Stimulated activated CD8-positive, alpha-beta memory T cell treated with anti-CD3 and anti-CD28 coated beads, Interleukin-15, amount 100 ng/mL, for 24 hours (primary cell): ENCODE results near the gene STX18.

ENCODE experiments used
- DNase-seq: peaks from one replicate; pipeline ENCODE4 v3.0.0-alpha.2; 2020; ENCODE audit warnings: low read depth

The STX18 gene

DNA sequence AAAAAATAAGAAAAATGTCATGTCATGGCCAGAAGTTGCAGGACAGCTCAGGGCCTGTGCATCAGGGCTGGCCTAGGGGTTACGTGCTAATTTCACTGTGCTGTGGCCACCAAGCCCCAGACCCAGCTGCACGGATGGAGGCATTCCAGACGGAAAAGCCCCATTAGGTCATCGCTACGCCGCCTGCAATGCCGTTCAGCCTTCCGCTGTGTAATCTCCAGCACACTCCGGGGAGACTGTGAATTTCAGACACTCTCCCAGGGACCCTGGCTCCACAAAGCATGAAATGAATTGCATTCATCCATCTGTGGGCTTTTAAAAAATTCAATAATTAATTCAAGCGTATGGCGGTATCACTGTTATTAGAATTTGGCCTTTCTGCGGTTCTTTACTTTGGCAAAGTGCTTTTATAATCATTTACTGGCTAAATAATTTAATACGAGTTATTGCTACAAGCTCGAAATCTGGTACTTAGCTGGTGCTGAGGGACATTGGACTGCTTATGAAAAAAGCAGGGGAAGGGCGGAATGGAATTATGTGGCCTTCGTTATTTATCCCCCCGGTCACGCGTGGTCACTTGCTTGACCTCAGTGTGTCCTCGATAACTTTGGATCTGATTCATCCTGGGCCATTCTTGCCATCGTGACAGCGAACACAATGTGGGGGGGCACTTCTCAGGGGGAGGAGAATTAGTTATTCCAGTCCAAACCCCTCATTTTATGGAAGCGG is 164.0 kb downstream of the STX18 start:
- DNase-seq: no peak

DNA sequence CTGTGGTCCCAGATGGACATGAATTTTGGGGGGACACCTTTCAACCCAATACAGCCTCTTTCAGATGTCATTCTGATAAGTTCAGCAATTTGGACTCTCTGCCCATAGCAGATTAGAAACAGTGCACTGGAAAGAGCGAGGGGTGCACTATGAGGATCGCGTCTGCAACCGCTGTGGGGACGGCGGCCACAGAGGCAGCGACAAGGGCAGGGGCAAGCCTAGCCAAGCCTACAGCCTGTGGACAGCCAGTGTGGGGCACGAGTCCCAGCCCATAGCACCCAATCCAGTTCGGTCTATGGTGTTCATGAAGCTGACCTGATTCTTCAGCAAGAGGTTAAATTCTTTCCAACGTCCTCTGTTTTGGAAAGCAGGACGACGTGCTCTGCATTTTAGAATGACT is 164.7 kb downstream of the STX18 start:
- DNase-seq: no peak

DNA sequence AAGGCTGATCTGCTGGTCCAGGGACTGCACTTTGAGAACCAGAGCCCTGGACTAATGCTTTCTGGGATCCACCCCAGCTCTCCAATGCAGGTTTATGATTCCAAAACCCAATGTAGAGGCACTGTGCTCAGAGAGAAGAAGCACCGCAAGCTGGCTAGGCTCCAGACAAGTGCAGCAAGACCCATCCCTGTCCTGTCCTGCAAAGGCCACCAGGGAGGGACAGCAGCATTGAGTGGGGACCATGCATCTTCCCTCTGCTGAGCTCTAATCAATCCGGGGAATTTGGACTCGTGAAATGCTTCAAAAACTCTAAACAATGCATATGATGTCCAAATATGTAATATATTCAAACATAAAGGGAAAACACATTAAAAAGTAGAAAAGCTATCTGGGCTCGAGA is 165.8 kb downstream of the STX18 start:
- DNase-seq: no peak

DNA sequence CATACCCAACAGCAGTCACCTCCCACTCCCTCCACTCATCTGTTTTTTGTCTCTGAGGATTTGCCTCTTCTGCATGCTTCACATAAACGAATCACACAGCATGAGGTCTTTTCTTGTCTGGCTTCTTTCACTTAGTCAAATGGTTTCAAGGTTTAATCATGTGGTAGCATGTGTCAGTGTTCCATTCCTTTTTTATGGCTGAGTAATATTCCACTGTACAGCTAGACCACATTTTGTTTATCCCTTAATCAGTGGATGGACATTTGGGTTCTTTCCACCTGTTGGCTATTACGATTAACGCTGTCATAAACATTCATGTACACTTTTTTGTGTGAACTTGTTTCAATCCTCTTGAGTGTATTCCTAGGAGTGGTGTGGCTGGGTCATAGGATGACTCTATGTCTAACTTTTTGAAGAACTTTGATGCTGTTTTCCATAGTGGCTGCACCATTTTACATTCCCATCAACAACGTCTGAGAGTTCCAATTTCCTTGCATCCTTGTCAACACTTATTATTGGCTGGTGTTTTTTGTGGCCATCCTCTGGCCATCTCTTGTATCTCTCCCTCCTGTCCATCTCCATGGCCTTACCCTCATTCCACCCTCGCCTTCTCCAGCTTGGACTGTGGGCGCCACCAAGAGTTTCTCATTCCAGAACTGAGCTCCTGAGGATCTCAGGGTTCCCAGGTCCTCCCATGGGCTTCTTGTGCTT is 167.3 kb downstream of the STX18 start:
- DNase-seq: no peak
